Stomach (tissue), 9 donors: ENCODE results near the gene MS4A5. TPM values are rescaled to one million over a fixed set of nuclear protein-coding genes. Genes with fewer than 3 reads are reported as not detected.

ENCODE experiments used
- DNase-seq, 2 donors: peaks; one replicate each; pipeline versions ENCODE4 v3.0.0 to v3.0.0-alpha.2; 2013 to 2019
- H3K27ac ChIP-seq, 5 donors: fragments of 200-600 bp in 4 of 5; sonication (generic) in 4 of 5; one replicate each; pipeline ENCODE4 v1.5.1; 2013 to 2019; ENCODE audit warnings: mild to moderate bottlenecking in 1 of 5, moderate library complexity in 1 of 5
- H3K27me3 ChIP-seq, 3 donors: fragments of 200-600 bp; sonication (generic); one replicate each; pipeline ENCODE4 v1.5.1; 2017 to 2019; ENCODE audit warnings: mixed run types in 1 of 3
- H3K36me3 ChIP-seq, 4 donors: fragments of 200-600 bp; sonication (generic); 1 replicate in 3 of 4; 2 replicates in 1 of 4; pipeline ENCODE4 v1.5.1; 2016 to 2019
- H3K4me1 ChIP-seq, 4 donors: fragments of 200-600 bp; sonication (generic); one replicate each; pipeline ENCODE4 v1.5.1; 2016 to 2019
- H3K4me3 ChIP-seq, 4 donors: fragments of 200-600 bp; sonication (generic) in 3 of 4; one replicate each; pipeline ENCODE4 v1.5.1; 2016 to 2019; ENCODE audit warnings: mild to moderate bottlenecking in 1 of 4
- H3K9me3 ChIP-seq, 4 donors: fragments of 200-600 bp; sonication (generic); one replicate each; pipeline ENCODE4 v1.5.1; 2016 to 2019
- CTCF ChIP-seq, 7 experiments: fragments of 450-650 bp in 4 of 7; fragments of 200-600 bp in 3 of 7; sonication (generic) in 3 of 7; IDR thresholded peaks; one replicate each; pipeline ENCODE4 v1.5.1; 2016 to 2019; ENCODE audit warnings: antibody characterized with exemption in 7 of 7, control low read depth in 2 of 7, mild to moderate bottlenecking in 1 of 7
- EP300 ChIP-seq: sonication (generic); formaldehyde crosslinking; IDR thresholded peaks from one replicate; pipeline ENCODE4 v1.6.1; 2017; ENCODE audit warnings: antibody characterized with exemption
- POLR2A ChIP-seq, 4 donors: fragments of 450-650 bp; IDR thresholded peaks; one replicate each; pipeline ENCODE4 v1.6.1; 2016; ENCODE audit warnings: antibody characterized with exemption in 4 of 4, control low read depth in 2 of 4, mild to moderate bottlenecking in 1 of 4, moderate library complexity in 1 of 4
- POLR2AphosphoS5 ChIP-seq, 3 donors: sonication (generic); formaldehyde crosslinking; IDR thresholded peaks; one replicate each; pipeline ENCODE4 v1.6.1; 2016; ENCODE audit warnings: antibody characterized with exemption in 3 of 3
- WGBS, 5 donors: extraction: QIAGEN DNeasy Blood & Tissue Kit in 3 of 5; methylation state at CpG; one replicate each; pipeline versions ENCODE4 v1.1.5 to v1.1.7; 2013 to 2018; 5-methylcytosine and 5-hydroxymethylcytosine counted together
- intact Hi-C: fragments of 100-400 bp; cut with DNase I; formaldehyde crosslinking; loops from one replicate; pipeline ENCODE4 v1.15.1; 2023; ENCODE audit warnings: low total_unique reads
- polyA plus RNA-seq, 3 donors: library from polyadenylated mRNA; stranded (reverse); fragments of 200-250 nt; gene quantifications; one replicate each; pipeline ENCODE4 v1.2.3, GENCODE V29; 2013
- total RNA-seq, 5 donors: library from RNA; depleted of rRNA; stranded (reverse); fragments of >200 nt; gene quantifications; one replicate each; pipeline versions ENCODE4 v1.1.0 to v1.2.3, GENCODE V29; 2014 to 2016
- donor health status: healthy with polysubstance abuse.
- donor health status: Bipolar disorder and iron deficiency.
- donor health status: healthy.

Gene MS4A5
- total and polyA plus RNA-seq, 8 donors: not detected

- no peak for DNase-seq
- H3K27me3 ChIP-seq: no peaks in the 10 kb centered on the region
- H3K9me3 ChIP-seq: no peaks in the 10 kb centered on the region
- no peaks in the 10 kb centered on the region for H3K36me3 ChIP-seq
- 68 to 86% (median 79%) methylated on average over 4 of the region's 4 CpGs for WGBS, 5 donors
- H3K4me1 ChIP-seq: no peaks in the 10 kb centered on the region
- H3K4me3 ChIP-seq: no peak within 1 kb of the TSS
- intact Hi-C loops: no loop called here
- TF ChIP-seq CTCF (IDR thresholded peaks at IDR 0.05) (no peak), POLR2A (IDR thresholded peaks at IDR 0.05) (no peak), POLR2AphosphoS5 (IDR thresholded peaks at IDR 0.05) (no peak), EP300 (no peak)
- no peak within 1 kb of the TSS for H3K27ac ChIP-seq
Observed at GRCh38 chr11:60492488-60493009, 63.2 kb downstream of the MS4A5 start, which contains the start of gene MS4A12. Gene MS4A12, plus strand, starts transcription at chr11:60492778. Its CDS starts 4,541 bp downstream, at chr11:60497319.

GRCh38 chr11:60493454-60493853, 64.1 kb downstream of the MS4A5 start:
- 80 to 89% (median 84%) methylated on average over 2 of the region's 2 CpGs for WGBS, 5 donors
- H3K4me1 ChIP-seq: no peaks in the 10 kb centered on the region

More at GRCh38 chr11:60493454-60493853, 64.1 kb downstream of the MS4A5 start:
- no peaks in the 10 kb centered on the region for H3K36me3 ChIP-seq
- intact Hi-C loops: no loop called here
- TF ChIP-seq POLR2AphosphoS5 (IDR thresholded peaks at IDR 0.05) (no peak), CTCF (IDR thresholded peaks at IDR 0.05) (no peak), POLR2A (IDR thresholded peaks at IDR 0.05) (no peak), EP300 (no peak)
- no peak overlapping the region for H3K4me3 ChIP-seq
- no peak for DNase-seq
- no peaks in the 10 kb centered on the region for H3K27me3 ChIP-seq
- no peak overlapping the region for H3K27ac ChIP-seq
- H3K9me3 ChIP-seq: no peaks in the 10 kb centered on the region

Other genes with a start within 250 kb of the MS4A5 start
- gene MS4A6A, start 246.5 kb upstream of the MS4A5 start, total RNA-seq: 10 to 100 TPM in 4 of 5 donors, 1 to 10 TPM in 1; 6.7 to 97.4 (median 53.2) TPM
- 10 to 100 TPM; 21.0 to 35.6 (median 34.2) TPM for gene MS4A6A, start 246.5 kb upstream of the MS4A5 start, polyA plus RNA-seq
- 10 to 100 TPM in 1 of 5 donors, 1 to 10 TPM in 4; 1.3 to 16.2 (median 2.3) TPM for gene MS4A4E, start 186.4 kb upstream of the MS4A5 start, total RNA-seq
- under 1 TPM in 1 of 3 donors, not detected in 2; 0.25 TPM for gene MS4A4E, start 186.4 kb upstream of the MS4A5 start, polyA plus RNA-seq
- gene MS4A4A, start 148.9 kb upstream of the MS4A5 start, total RNA-seq: 10 to 100 TPM in 2 of 5 donors, 1 to 10 TPM in 2, not detected in 1; 1.4 to 28.1 (median 14.6) TPM
- 10 to 100 TPM in 1 of 3 donors, 1 to 10 TPM in 2; 5.4 to 12.0 (median 6.6) TPM for gene MS4A4A, start 148.9 kb upstream of the MS4A5 start, polyA plus RNA-seq
- gene MS4A6E, start 102.3 kb upstream of the MS4A5 start, total RNA-seq: not detected
- gene MS4A6E, start 102.3 kb upstream of the MS4A5 start, polyA plus RNA-seq: not detected
- 10 to 100 TPM in 3 of 5 donors, under 1 TPM in 1, not detected in 1; 0.58 to 43.3 (median 20.1) TPM for gene MS4A7, start 51.0 kb upstream of the MS4A5 start, total RNA-seq
- gene MS4A7, start 51.0 kb upstream of the MS4A5 start, polyA plus RNA-seq: 10 to 100 TPM in 2 of 3 donors, 1 to 10 TPM in 1; 1.7 to 13.3 (median 10.9) TPM
- gene MS4A14, start 33.1 kb upstream of the MS4A5 start, total RNA-seq: 1 to 10 TPM in 2 of 5 donors, under 1 TPM in 1, not detected in 2; under 0.01 to 4.1 (median 4.1) TPM
- gene MS4A14, start 33.1 kb upstream of the MS4A5 start, polyA plus RNA-seq: under 1 TPM in 2 of 3 donors, not detected in 1; 0.12 to 0.18 TPM
- 1 to 10 TPM in 2 of 5 donors, under 1 TPM in 2, not detected in 1; 0.29 to 3.9 (median 2.2) TPM for gene MS4A1, start 26.3 kb downstream of the MS4A5 start, total RNA-seq
- gene MS4A1, start 26.3 kb downstream of the MS4A5 start, polyA plus RNA-seq: 1 to 10 TPM in 2 of 3 donors, under 1 TPM in 1; 0.12 to 8.8 (median 1.2) TPM
- gene MS4A12, start 63.2 kb downstream of the MS4A5 start, total RNA-seq: 1 to 10 TPM in 2 of 5 donors, not detected in 3; 2.9 to 4.6 TPM
- gene MS4A12, start 63.2 kb downstream of the MS4A5 start, polyA plus RNA-seq: 1 to 10 TPM in 1 of 3 donors, not detected in 2; 1.1 TPM
- gene MS4A13, start 85.8 kb downstream of the MS4A5 start, total RNA-seq: not detected
- not detected for gene MS4A13, start 85.8 kb downstream of the MS4A5 start, polyA plus RNA-seq